Measurements from ENCODE around the gene DNHD1. TPM values are rescaled to one million over a fixed set of nuclear protein-coding genes. Genes with fewer than 3 reads are reported as not detected.

DNHD1 gene
- total RNA-seq, 1 donor from 2014 or later, result 9.9 TPM

DNA sequence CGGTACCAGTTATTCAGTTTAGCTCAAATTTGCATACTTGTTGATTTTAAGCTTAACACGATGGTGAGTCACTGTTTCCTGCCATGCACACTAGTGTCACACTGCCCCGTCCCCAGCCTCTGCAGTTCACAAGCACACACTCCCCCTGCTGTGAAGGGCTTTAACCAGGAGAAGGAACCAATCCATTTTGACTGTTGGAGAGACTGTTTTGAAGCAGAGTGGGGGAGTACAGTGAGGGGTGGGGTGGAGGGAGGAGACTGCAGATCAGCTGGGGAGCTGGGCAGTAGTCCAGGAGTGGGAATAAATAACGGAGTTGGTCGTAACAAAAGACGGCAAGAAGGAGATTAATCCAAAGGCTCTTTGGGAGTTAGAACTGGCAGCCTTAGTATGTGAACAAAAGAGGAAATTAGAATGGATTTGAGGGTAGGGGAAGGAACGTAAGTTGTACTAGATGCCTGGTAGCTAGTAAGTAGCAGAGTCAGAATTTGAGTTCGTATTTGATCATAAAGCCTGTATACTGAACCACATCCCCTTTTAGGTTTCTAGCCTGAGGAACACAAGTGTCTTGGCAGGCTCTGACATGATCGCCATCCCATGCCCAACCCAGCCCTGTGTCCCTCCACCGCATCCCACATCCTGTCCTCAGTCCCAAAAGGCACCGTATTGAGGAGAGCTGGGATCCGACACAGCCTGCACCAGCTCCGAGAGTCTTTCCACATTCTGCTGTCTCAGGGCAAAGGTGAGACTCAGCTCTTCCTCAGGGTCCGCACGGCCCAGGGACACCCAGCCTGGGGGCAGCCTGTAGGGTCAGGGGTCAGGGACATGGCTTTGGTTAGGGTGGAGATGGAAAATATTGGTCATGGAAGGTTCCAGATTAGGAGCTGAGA is 121.3 kb downstream of the DNHD1 start:
- no peak overlapping the region for H3K4me3 Mint-ChIP-seq
- H3K36me3 Mint-ChIP-seq, result peaks cover 7% of the 10 kb centered on the region
- H3K27me3 Mint-ChIP-seq, result no peaks in the 10 kb centered on the region
- H3K9me3 Mint-ChIP-seq, result no peaks in the 10 kb centered on the region
- no peak overlapping the region for H3K27ac Mint-ChIP-seq
- TF ChIP-seq CTCF (conservative IDR thresholded peaks at IDR 0.05), result no peak
- DNase-seq (ENCODE audit: extremely low spot score, unreplicated experiment), result no peak
- no peaks in the 10 kb centered on the region for H3K4me1 Mint-ChIP-seq (ENCODE audit: unreplicated experiment)

DNA sequence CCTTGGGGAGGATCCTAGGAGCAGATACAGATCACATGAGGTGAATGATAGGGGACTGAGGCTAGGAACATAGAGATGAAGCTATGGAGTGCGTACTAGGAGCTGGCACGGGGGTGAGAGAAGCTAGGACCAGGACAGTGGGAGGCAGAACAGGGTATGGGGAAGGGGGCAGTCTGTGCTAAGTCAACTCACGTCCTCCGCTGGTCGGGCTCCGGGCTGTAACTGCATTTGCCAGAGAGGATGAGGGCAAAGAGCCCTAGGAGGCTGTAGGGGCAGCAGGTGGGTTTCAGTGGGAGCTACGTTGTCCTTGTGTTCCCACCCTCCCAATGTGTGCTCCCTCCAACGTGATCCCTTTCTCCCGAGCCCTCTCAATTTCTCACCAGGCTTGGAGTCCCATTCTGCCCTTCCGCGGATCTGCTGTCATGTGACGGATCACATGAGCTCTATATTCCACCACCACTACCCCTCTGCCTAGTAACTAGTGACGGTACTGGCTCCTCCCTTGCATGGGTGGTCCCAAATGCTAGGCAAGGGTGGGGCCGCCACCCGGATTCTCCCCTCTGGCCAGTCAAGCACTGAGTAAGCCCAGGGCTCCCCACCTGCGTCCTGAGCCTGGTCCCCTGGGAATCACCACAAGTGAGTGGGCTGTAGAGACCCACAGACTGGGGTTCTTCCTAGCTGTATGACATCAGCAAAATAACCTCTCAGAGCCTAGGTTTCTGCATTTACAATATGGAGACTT is 122.1 kb downstream of the DNHD1 start, which contains the start of gene TPP1:
Gene TPP1, minus strand, starts transcription at position 419 of the 742 bp plus-strand sequence. Its CDS starts 22 bp downstream, at position 397.
- Mint-ChIP-seq H3K9me3 (no peaks in the 10 kb centered on the region), H3K27ac (no peak within 1 kb of the TSS), H3K27me3 (no peaks in the 10 kb centered on the region), H3K36me3 (peaks cover 7% of the 10 kb centered on the region), H3K4me3 (no peak within 1 kb of the TSS), H3K4me1 (ENCODE audit: unreplicated experiment) (no peaks in the 10 kb centered on the region)
- TF ChIP-seq CTCF (conservative IDR thresholded peaks at IDR 0.05), result no peak
- peak; percentile 89 for DNase-seq (ENCODE audit: extremely low spot score, unreplicated experiment)

- H3K4me3 Mint-ChIP-seq, result no peak overlapping the region
- no peak overlapping the region for H3K27ac Mint-ChIP-seq
- H3K27me3 Mint-ChIP-seq, result no peaks in the 10 kb centered on the region
- DNase-seq (ENCODE audit: extremely low spot score, unreplicated experiment), result no peak
- TF ChIP-seq CTCF (conservative IDR thresholded peaks at IDR 0.05), result no peak
- H3K36me3 Mint-ChIP-seq, result peaks cover 10% of the 10 kb centered on the region
- H3K9me3 Mint-ChIP-seq, result no peaks in the 10 kb centered on the region
- H3K4me1 Mint-ChIP-seq (ENCODE audit: unreplicated experiment), result no peaks in the 10 kb centered on the region
Measured at GRCh38 chr11:6620636-6621035, 123.6 kb downstream of the DNHD1 start.

Other genes starting within 250 kb of the DNHD1 start
- 0.90 and 1.1 TPM in 2 replicates for gene CCKBR, start 237.4 kb upstream of the DNHD1 start, total RNA-seq (ENCODE audit: low replicate concordance)
- 4.2 and 7.9 TPM in 2 replicates for gene CAVIN3, start 176.8 kb upstream of the DNHD1 start, total RNA-seq (ENCODE audit: low replicate concordance)
- gene SMPD1, start 106.8 kb upstream of the DNHD1 start, total RNA-seq (ENCODE audit: low replicate concordance), result 31.6 and 50.0 TPM in 2 replicates
- 38.4 and 61.6 TPM in 2 replicates for gene APBB1, start 78.2 kb upstream of the DNHD1 start, total RNA-seq (ENCODE audit: low replicate concordance)
- 1.5 and 1.9 TPM in 2 replicates for gene HPX, start 56.3 kb upstream of the DNHD1 start, total RNA-seq (ENCODE audit: low replicate concordance)
- gene TRIM3, start 23.3 kb upstream of the DNHD1 start, total RNA-seq (ENCODE audit: low replicate concordance), result 15.6 and 22.9 TPM in 2 replicates
- gene ARFIP2, start 15.9 kb upstream of the DNHD1 start, total RNA-seq (ENCODE audit: low replicate concordance), result 60.9 and 77.3 TPM in 2 replicates
- 31.2 and 35.7 TPM in 2 replicates for gene TIMM10B, start 15.8 kb upstream of the DNHD1 start, total RNA-seq (ENCODE audit: low replicate concordance)
- gene RRP8, start 106.3 kb downstream of the DNHD1 start, total RNA-seq (ENCODE audit: low replicate concordance), result 19.7 and 23.5 TPM in 2 replicates
- gene ILK, start 106.5 kb downstream of the DNHD1 start, total RNA-seq (ENCODE audit: low replicate concordance), result 92.7 and 135 TPM in 2 replicates
- gene TAF10, start 114.9 kb downstream of the DNHD1 start, total RNA-seq (ENCODE audit: low replicate concordance), result 121 and 130 TPM in 2 replicates
- 72.8 and 97.8 TPM in 2 replicates for gene TPP1, start 122.1 kb downstream of the DNHD1 start, total RNA-seq (ENCODE audit: low replicate concordance)
- gene DCHS1, start 158.5 kb downstream of the DNHD1 start, total RNA-seq (ENCODE audit: low replicate concordance), result 3.9 and 54.9 TPM in 2 replicates
- 46.6 and 67.3 TPM in 2 replicates for gene MRPL17, start 186.1 kb downstream of the DNHD1 start, total RNA-seq (ENCODE audit: low replicate concordance)